Epithelial cell of esophagus (primary cell): Measurements from ENCODE around the gene ANXA1.

Source experiments
- DNase-seq: peaks from one replicate; pipeline ENCODE4 v3.0.0; 2010; ENCODE audit warnings: low read depth
- H3K4me3 ChIP-seq: 2 replicates; pipeline ENCODE4 v1.5.1; 2011; ENCODE audit warnings: mild to moderate bottlenecking, low read length, control low read depth
- CTCF ChIP-seq: IDR thresholded peaks from 2 replicates; pipeline ENCODE4 v1.5.1; 2011; ENCODE audit warnings: low read depth, mild to moderate bottlenecking, low read length, control low read depth, inconsistent platforms; ENCODE audit not compliant: insufficient read depth; ENCODE audit errors: missing control alignments

The ANXA1 gene

GRCh38 chr9:73155377-73155776 lies 3.7 kb downstream of the ANXA1 start:
- H3K4me3 ChIP-seq = peak overlapping the region; percentile 92
- no peak for TF ChIP-seq CTCF
- peak; percentile 43 for DNase-seq

GRCh38 chr9:73155968-73156864 lies 4.6 kb downstream of the ANXA1 start:
- peak; percentile 43 for DNase-seq
- no peak for TF ChIP-seq CTCF
- H3K4me3 ChIP-seq = no peak overlapping the region

- no peak for TF ChIP-seq CTCF
Measured at GRCh38 chr9:73156865-73157187, 5.2 kb downstream of the ANXA1 start.

GRCh38 chr9:73157811-73158210 lies 6.1 kb downstream of the ANXA1 start:
- peak; percentile 50 for DNase-seq
- no peak for TF ChIP-seq CTCF

More at GRCh38 chr9:73156865-73157187, 5.2 kb downstream of the ANXA1 start:
- H3K4me3 ChIP-seq = no peak overlapping the region
- peak; percentile 27 for DNase-seq

GRCh38 chr9:73158723-73159122 lies 7.1 kb downstream of the ANXA1 start:
- H3K4me3 ChIP-seq = no peak overlapping the region
- TF ChIP-seq CTCF = no peak
- DNase-seq = peak; percentile 32

More at GRCh38 chr9:73157811-73158210, 6.1 kb downstream of the ANXA1 start:
- H3K4me3 ChIP-seq = no peak overlapping the region

- H3K4me3 ChIP-seq = no peak overlapping the region
- peak; percentile 40 for DNase-seq
- TF ChIP-seq CTCF = no peak
Measured at GRCh38 chr9:73160868-73161267, 9.2 kb downstream of the ANXA1 start.
